Measurements from ENCODE around the gene NMBR.

Gene NMBR

DNA sequence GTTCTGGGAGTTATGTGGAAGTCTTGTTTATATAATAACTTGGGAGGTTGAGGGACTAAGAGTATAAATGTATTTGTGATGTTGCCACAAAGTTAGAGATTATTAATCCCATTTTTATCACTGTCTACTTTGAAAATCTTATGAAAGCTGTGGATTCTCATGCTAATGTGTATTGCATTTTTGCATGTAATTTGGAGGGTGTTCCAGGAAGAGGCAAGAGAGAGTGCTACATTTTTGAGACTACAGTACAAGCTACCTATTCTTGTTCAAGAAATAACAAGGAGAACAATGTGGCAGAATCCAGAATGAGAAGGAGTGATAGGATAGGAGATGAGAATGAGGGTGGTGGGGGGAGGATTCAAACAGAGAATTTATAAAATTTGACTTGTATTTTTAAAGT lies 35.1 kb upstream of the NMBR start:
- no peak overlapping the region for H3K9ac ChIP-seq (ENCODE audit: low read length)
- H3K27ac ChIP-seq (ENCODE audit: low read length): no peak overlapping the region
- no peak overlapping the region for H3K4me3 ChIP-seq (ENCODE audit: low read length)
- no peaks in the 10 kb centered on the region for H3K4me1 ChIP-seq (ENCODE audit: low read length)
- no peaks in the 10 kb centered on the region for H3K79me2 ChIP-seq (ENCODE audit: low read length)
- H2AFZ ChIP-seq (ENCODE audit: low read length): no peak overlapping the region
- H3K9me2 ChIP-seq (replicated peaks; ENCODE audit: insufficient read depth, low read length): no peaks in the 10 kb centered on the region
- no peaks in the 10 kb centered on the region for H3K9me3 ChIP-seq (replicated peaks; ENCODE audit: insufficient read depth, low read length)
- H3K27me3 ChIP-seq (replicated peaks; ENCODE audit: insufficient read depth, low read length): no peaks in the 10 kb centered on the region
- no peak overlapping the region for H3K4me2 ChIP-seq (ENCODE audit: low read depth, low read length)
- no peaks in the 10 kb centered on the region for H3F3A ChIP-seq (ENCODE audit: insufficient read depth, low read length)
- TF ChIP-seq EZH2phosphoT487 (IDR thresholded peaks at IDR 0.05; ENCODE audit: low read length) (no peak), EZH2 (optimal IDR thresholded peaks at IDR 0.05; ENCODE audit: low read depth, low read length) (no peak)
- TF ChIP-seq, protein P1, sequence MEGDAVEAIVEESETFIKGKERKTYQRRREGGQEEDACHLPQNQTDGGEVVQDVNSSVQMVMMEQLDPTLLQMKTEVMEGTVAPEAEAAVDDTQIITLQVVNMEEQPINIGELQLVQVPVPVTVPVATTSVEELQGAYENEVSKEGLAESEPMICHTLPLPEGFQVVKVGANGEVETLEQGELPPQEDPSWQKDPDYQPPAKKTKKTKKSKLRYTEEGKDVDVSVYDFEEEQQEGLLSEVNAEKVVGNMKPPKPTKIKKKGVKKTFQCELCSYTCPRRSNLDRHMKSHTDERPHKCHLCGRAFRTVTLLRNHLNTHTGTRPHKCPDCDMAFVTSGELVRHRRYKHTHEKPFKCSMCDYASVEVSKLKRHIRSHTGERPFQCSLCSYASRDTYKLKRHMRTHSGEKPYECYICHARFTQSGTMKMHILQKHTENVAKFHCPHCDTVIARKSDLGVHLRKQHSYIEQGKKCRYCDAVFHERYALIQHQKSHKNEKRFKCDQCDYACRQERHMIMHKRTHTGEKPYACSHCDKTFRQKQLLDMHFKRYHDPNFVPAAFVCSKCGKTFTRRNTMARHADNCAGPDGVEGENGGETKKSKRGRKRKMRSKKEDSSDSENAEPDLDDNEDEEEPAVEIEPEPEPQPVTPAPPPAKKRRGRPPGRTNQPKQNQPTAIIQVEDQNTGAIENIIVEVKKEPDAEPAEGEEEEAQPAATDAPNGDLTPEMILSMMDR (IDR thresholded peaks at IDR 0.05; ENCODE audit: low read length): no peak
- H4K20me1 ChIP-seq (ENCODE audit: insufficient read depth, low read length): no peaks in the 10 kb centered on the region
- peaks cover 1% of the 10 kb centered on the region; the same call in 1 of the 2 replicates for H3K36me3 ChIP-seq (replicated peaks; ENCODE audit: insufficient read depth, low read length)
- DNase-seq: no peak

DNA sequence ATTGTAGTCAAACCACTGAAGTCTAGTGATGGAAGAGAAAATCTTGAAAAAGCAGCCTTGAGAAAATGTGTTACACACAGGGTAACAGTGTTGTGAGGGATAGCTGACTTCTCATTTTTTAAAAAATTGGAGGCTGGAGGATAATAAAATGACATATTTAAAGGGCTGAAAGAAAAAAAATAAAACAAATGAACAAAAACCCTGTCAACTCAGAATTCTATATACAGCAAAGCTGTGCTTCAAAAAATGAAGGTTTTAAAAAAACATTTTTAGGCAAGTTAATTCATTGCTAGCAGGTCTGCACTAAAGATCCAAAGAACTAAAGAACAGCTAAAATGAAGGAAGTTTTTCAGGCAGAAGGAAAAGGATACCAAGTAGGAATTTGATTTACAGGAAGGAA lies 31.2 kb upstream of the NMBR start:
- H3F3A ChIP-seq (ENCODE audit: insufficient read depth, low read length): no peaks in the 10 kb centered on the region
- no peaks in the 10 kb centered on the region for H4K20me1 ChIP-seq (ENCODE audit: insufficient read depth, low read length)
- no peaks in the 10 kb centered on the region for H3K79me2 ChIP-seq (ENCODE audit: low read length)
- H3K9me2 ChIP-seq (replicated peaks; ENCODE audit: insufficient read depth, low read length): no peaks in the 10 kb centered on the region
- no peaks in the 10 kb centered on the region for H3K4me1 ChIP-seq (ENCODE audit: low read length)
- H3K9ac ChIP-seq (ENCODE audit: low read length): no peak overlapping the region
- no peak for DNase-seq
- TF ChIP-seq, protein P1 (IDR thresholded peaks at IDR 0.05; ENCODE audit: low read length): no peak
- TF ChIP-seq EZH2phosphoT487 (IDR thresholded peaks at IDR 0.05; ENCODE audit: low read length) (no peak), EZH2 (optimal IDR thresholded peaks at IDR 0.05; ENCODE audit: low read depth, low read length) (no peak)
- H3K9me3 ChIP-seq (replicated peaks; ENCODE audit: insufficient read depth, low read length): no peaks in the 10 kb centered on the region
- H3K36me3 ChIP-seq (replicated peaks; ENCODE audit: insufficient read depth, low read length): peaks cover 2% of the 10 kb centered on the region; the same call in 1 of the 2 replicates
- no peak overlapping the region for H3K4me2 ChIP-seq (ENCODE audit: low read depth, low read length)
- H3K27me3 ChIP-seq (replicated peaks; ENCODE audit: insufficient read depth, low read length): no peaks in the 10 kb centered on the region
- H3K27ac ChIP-seq (ENCODE audit: low read length): no peak overlapping the region
- no peak overlapping the region for H2AFZ ChIP-seq (ENCODE audit: low read length)
- no peak overlapping the region for H3K4me3 ChIP-seq (ENCODE audit: low read length)

DNA sequence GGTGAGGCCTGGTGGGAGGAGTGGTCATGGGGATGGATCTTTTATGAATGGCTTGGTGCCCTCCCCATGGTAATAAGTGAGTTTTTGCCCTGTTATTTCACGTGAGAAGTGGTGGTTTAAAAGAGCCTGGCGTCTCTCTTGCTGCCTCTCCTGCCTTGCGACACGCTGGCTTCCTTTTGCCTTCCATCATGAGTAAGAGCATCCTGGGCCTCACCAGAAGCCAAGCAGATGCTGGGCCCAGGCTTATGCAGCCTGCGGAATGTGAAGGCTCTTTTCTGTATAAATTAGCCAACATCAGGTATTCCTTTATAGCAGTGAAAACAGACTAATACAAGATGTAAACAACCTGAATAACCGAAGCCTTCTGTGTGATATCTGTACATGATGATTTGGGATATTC lies 27.8 kb upstream of the NMBR start:
- Histone ChIP-seq H4K20me1 (ENCODE audit: insufficient read depth, low read length) (no peaks in the 10 kb centered on the region), H3K9me3 (replicated peaks; ENCODE audit: insufficient read depth, low read length) (no peaks in the 10 kb centered on the region), H3K36me3 (replicated peaks; ENCODE audit: insufficient read depth, low read length) (peaks cover 2% of the 10 kb centered on the region; the same call in 1 of the 2 replicates), H3K4me1 (ENCODE audit: low read length) (no peaks in the 10 kb centered on the region), H2AFZ (ENCODE audit: low read length) (no peak overlapping the region), H3K27me3 (replicated peaks; ENCODE audit: insufficient read depth, low read length) (no peaks in the 10 kb centered on the region), H3K79me2 (ENCODE audit: low read length) (no peaks in the 10 kb centered on the region), H3K27ac (ENCODE audit: low read length) (no peak overlapping the region), H3K4me3 (ENCODE audit: low read length) (no peak overlapping the region), H3K4me2 (ENCODE audit: low read depth, low read length) (no peak overlapping the region), H3F3A (ENCODE audit: insufficient read depth, low read length) (no peaks in the 10 kb centered on the region), H3K9ac (ENCODE audit: low read length) (no peak overlapping the region), H3K9me2 (replicated peaks; ENCODE audit: insufficient read depth, low read length) (no peaks in the 10 kb centered on the region)
- DNase-seq: no peak
- TF ChIP-seq, protein P1 (IDR thresholded peaks at IDR 0.05; ENCODE audit: low read length): no peak
- TF ChIP-seq EZH2phosphoT487 (IDR thresholded peaks at IDR 0.05; ENCODE audit: low read length) (no peak), EZH2 (optimal IDR thresholded peaks at IDR 0.05; ENCODE audit: low read depth, low read length) (no peak)
